Erythroblast (primary cell): ENCODE measurements around the gene HOGA1.

Experiments
- GATA1 ChIP-seq: IDR thresholded peaks from 2 replicates; pipeline ENCODE4 v1.6.1; 2011; ENCODE audit warnings: low read depth, mild to moderate bottlenecking, control low read depth, low read length, moderate library complexity
- POLR2A ChIP-seq: IDR thresholded peaks from 2 replicates; pipeline ENCODE4 v1.6.1; 2011; ENCODE audit warnings: mild to moderate bottlenecking, low read length

DNA sequence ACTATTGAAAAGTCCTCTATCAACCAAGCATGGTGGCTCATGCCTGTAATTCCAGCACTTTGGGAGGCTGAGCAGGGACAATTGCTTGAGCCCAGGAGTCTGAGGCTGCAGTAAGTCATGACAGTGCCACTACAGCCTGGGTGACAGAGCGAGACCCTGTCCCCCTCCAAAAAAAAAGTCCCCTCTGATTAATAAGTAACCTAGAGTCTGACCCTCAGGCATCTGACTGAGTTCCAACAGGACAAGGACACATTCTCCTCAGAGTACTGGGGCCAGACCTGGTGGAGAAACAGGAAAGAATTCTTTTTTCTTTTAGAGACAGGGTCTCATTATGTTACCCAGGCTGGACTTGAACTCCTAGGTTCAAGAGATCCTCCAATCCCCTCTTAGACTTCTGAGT, 39.1 kb downstream of the HOGA1 start:
- no peak for TF ChIP-seq POLR2A
- TF ChIP-seq GATA1 = no peak
